Vagina (tissue), 2 donors: ENCODE results near the gene PLEKHA5. TPM values are rescaled to one million over a fixed set of nuclear protein-coding genes. Genes with fewer than 3 reads are reported as not detected.

Source experiments
- DNase-seq, 2 donors: peaks; one replicate each; pipeline ENCODE4 v3.0.0-alpha.2; 2017; ENCODE audit errors: extremely low spot score in 2 of 2
- H3K27ac ChIP-seq: fragments of 200-600 bp; sonication (generic); one replicate; pipeline ENCODE4 v1.5.1; 2019
- H3K27me3 ChIP-seq: fragments of 200-600 bp; sonication (generic); one replicate; pipeline ENCODE4 v1.5.1; 2019
- H3K36me3 ChIP-seq, 2 donors: fragments of 200-600 bp; sonication (generic); one replicate each; pipeline ENCODE4 v1.5.1; 2017 to 2019
- H3K4me1 ChIP-seq: fragments of 200-600 bp; sonication (generic); one replicate; pipeline ENCODE4 v1.5.1; 2019
- H3K4me3 ChIP-seq, 2 donors: fragments of 200-600 bp; sonication (generic); 1 replicate in 1 of 2; 2 replicates in 1 of 2; pipeline ENCODE4 v1.5.1; 2016 to 2019
- H3K9me3 ChIP-seq: fragments of 200-600 bp; sonication (generic); one replicate; pipeline ENCODE4 v1.5.1; 2019
- POLR2A ChIP-seq, 2 donors: fragments of 450-650 bp; IDR thresholded peaks; one replicate each; pipeline ENCODE4 v1.6.1; 2017; ENCODE audit warnings: antibody characterized with exemption in 2 of 2, mild to moderate bottlenecking in 2 of 2, moderate library complexity in 2 of 2
- POLR2AphosphoS5 ChIP-seq, 2 donors: sonication (generic); formaldehyde crosslinking; IDR thresholded peaks; one replicate each; pipeline ENCODE4 v1.9.0; 2017; ENCODE audit warnings: antibody characterized with exemption in 2 of 2, mild to moderate bottlenecking in 2 of 2, low read depth in 1 of 2; ENCODE audit not compliant: insufficient read depth in 1 of 2
- intact Hi-C: fragments of 100-400 bp; cut with DNase I; formaldehyde crosslinking; loops from one replicate; pipeline ENCODE4 v1.15.1; 2023
- total RNA-seq: library from RNA; depleted of rRNA; stranded (reverse); fragments of >200 nt; gene quantifications from one replicate; pipeline ENCODE4 v1.2.3, GENCODE V29; 2016
- TF ChIP-seq, protein P1 (sequence below), 3 experiments: fragments of 450-650 bp in 2 of 3; fragments of 200-600 bp in 1 of 3; sonication (generic) in 1 of 3; IDR thresholded peaks; one replicate each; pipeline ENCODE4 v1.5.1; 2017 to 2019; ENCODE audit warnings: antibody characterized with exemption in 3 of 3, mild to moderate bottlenecking in 2 of 3, moderate library complexity in 2 of 3

PLEKHA5 gene
- total RNA-seq, 1 donor from 2014 or later = 58.4 TPM

DNA sequence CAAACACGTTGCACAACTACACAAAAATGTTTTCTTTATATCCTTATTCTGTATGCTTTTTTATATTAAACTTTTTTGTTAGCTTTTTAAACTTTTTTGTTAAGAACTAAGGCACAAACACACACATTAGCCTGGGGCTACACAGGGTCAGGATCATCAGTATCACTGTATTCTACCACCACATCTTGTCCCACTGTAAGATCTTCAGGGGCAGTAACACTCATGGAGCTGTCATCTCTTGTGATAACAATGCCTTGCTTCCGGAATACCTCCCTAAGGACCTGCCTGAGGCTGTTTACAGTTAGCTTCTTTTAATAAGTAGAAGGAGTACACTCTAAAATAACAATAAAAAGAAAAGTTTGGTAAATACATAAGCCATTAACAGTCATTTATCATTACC, 42.2 kb downstream of the PLEKHA5 start:
- H3K27me3 ChIP-seq = no peaks in the 10 kb centered on the region
- intact Hi-C loops = no loop called here
- TF ChIP-seq POLR2AphosphoS5 (IDR thresholded peaks at IDR 0.05; ENCODE audit: insufficient read depth in 1 of 2, low read depth in 1 of 2) (no peak), POLR2A (IDR thresholded peaks at IDR 0.05) (no peak)
- TF ChIP-seq, protein P1, sequence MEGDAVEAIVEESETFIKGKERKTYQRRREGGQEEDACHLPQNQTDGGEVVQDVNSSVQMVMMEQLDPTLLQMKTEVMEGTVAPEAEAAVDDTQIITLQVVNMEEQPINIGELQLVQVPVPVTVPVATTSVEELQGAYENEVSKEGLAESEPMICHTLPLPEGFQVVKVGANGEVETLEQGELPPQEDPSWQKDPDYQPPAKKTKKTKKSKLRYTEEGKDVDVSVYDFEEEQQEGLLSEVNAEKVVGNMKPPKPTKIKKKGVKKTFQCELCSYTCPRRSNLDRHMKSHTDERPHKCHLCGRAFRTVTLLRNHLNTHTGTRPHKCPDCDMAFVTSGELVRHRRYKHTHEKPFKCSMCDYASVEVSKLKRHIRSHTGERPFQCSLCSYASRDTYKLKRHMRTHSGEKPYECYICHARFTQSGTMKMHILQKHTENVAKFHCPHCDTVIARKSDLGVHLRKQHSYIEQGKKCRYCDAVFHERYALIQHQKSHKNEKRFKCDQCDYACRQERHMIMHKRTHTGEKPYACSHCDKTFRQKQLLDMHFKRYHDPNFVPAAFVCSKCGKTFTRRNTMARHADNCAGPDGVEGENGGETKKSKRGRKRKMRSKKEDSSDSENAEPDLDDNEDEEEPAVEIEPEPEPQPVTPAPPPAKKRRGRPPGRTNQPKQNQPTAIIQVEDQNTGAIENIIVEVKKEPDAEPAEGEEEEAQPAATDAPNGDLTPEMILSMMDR (IDR thresholded peaks at IDR 0.05) = no peak
- no peaks in the 10 kb centered on the region for H3K9me3 ChIP-seq
- H3K4me1 ChIP-seq = peaks cover 19% of the 10 kb centered on the region
- no peak overlapping the region for H3K4me3 ChIP-seq
- H3K36me3 ChIP-seq = no peaks in the 10 kb centered on the region
- H3K27ac ChIP-seq = no peak overlapping the region
- DNase-seq = no peak

DNA sequence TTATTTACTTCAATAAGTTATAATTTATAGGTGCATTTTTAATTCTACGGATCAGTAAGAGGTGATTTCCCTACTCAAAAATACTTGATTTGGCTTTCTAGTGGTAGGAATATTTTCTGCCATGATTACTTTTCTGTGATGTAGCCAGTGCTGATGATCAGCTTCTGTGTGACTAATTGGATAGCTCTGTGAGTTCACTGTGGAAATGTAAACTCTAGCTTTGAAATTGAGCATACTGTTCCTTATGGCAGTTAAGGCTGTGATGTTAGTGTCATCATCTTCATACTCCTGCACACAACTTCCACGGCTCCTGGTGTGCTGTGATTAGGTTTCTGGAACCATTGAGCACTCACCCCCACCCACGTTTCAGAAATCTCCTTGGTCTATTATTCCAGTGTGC, 48.2 kb downstream of the PLEKHA5 start:
- Histone ChIP-seq H3K4me3 (no peak overlapping the region), H3K27me3 (no peaks in the 10 kb centered on the region), H3K9me3 (no peaks in the 10 kb centered on the region), H3K36me3 (no peaks in the 10 kb centered on the region), H3K27ac (no peak overlapping the region), H3K4me1 (peaks cover 7% of the 10 kb centered on the region)
- intact Hi-C loops = no loop called here
- TF ChIP-seq, protein P1 (IDR thresholded peaks at IDR 0.05) = no peak
- no peak for TF ChIP-seq POLR2AphosphoS5 (IDR thresholded peaks at IDR 0.05; ENCODE audit: insufficient read depth in 1 of 2, low read depth in 1 of 2)
- no peak for TF ChIP-seq POLR2A (IDR thresholded peaks at IDR 0.05)
- DNase-seq = no peak

DNA sequence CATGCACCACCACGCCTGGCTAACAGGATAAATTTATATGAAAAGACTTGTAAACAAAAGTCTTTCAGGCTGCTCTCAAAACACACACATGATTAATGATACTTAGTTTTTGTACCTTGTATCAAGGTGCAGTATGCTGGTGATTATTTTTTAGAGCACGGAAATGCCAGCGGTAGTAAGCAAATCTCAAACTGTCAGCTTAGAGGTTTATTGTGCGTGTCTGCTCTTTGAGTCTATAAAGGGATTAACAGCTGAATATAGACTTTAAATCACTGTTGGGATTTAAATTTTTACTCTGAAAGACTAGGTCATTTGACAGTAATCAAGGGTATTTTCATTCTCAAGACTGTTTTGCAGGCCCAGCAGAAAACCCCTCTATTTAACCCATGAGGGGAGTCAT, 50.5 kb downstream of the PLEKHA5 start:
- peaks cover 14% of the 10 kb centered on the region for H3K4me1 ChIP-seq
- no peaks in the 10 kb centered on the region for H3K36me3 ChIP-seq
- intact Hi-C loops = no loop called here
- DNase-seq = no peak
- no peak for TF ChIP-seq POLR2A (IDR thresholded peaks at IDR 0.05)
- H3K27ac ChIP-seq = no peak overlapping the region
- no peaks in the 10 kb centered on the region for H3K9me3 ChIP-seq
- no peak overlapping the region for H3K4me3 ChIP-seq
- no peaks in the 10 kb centered on the region for H3K27me3 ChIP-seq

DNA sequence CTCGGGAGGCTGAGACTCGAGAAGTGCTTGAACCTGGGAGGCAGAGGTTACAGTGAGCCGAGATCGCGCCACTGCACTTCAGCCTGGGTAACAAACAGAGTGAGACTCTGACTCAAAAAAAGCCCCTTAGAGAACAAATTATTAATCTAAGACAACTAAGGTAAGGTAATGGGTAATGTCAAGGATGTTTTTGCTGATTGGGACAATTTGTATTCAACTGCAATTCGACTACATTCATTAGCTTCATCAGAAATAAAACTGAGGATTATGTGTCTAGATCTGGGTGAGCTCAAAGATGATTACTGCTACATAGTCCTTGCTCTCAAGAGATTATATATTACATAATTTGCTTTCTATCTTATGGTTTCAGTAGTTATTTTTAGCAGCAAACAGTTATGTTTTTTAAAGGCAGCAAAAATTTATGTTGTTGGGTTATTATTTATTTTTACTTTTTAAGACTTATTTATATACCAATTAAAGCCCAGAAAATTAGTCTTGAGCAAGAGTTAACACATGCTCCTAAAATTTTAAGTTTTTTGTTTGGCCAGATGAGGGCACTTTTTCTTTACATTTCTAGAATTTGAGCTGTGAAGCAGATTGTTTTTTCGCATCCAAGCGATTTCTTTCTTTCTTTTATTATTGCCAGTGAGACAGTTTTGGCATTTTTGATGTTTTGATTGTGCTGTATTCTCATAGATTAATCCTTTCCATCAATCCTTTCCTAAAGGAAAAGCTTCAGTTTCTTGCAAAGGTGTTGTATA, 52.3 kb downstream of the PLEKHA5 start:
- Histone ChIP-seq H3K4me1 (peaks cover 29% of the 10 kb centered on the region), H3K4me3 (no peak overlapping the region), H3K36me3 (no peaks in the 10 kb centered on the region), H3K27me3 (no peaks in the 10 kb centered on the region), H3K27ac (peak overlapping the region; percentile 13), H3K9me3 (no peaks in the 10 kb centered on the region)
- DNase-seq = no peak
- no peak for TF ChIP-seq POLR2AphosphoS5 (IDR thresholded peaks at IDR 0.05; ENCODE audit: insufficient read depth in 1 of 2, low read depth in 1 of 2)
- TF ChIP-seq, protein P1 (IDR thresholded peaks at IDR 0.05) = no peak
- no peak for TF ChIP-seq POLR2A (IDR thresholded peaks at IDR 0.05)
- intact Hi-C loops = no loop called here

DNA sequence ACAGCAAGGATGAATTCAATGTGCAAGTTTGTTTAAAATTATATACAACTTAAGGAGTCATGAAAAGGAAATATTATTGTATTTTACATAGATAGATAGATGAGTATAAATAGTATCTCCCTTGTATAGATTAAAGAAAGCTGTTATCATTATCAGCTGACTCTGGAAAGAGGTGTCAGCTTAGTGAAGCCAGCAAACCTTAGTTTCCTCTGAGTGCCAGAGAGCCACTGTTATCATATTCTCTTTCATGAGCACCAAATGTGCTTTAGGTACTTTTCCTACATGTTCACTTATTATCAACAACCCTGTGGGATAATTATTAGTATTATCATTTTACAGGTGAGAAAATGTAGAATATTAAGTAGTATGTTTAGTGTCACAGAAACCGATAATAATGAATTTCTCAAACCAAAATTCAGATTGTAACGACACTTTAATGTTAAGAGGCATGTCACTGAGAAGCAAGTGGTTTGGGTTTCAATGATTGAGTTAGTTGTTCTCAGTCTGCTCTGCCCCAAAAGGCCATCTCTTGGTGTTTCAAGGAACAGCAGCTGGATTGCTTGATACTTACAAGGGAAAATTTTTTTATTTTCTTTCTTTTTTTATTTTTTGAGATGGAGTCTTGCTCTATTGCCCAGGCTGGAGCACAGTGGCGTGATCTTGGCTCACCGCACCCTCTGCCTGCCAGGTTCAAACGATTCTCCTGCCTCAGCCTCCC, 53.7 kb downstream of the PLEKHA5 start:
- Histone ChIP-seq H3K4me1 (peaks cover 32% of the 10 kb centered on the region), H3K36me3 (no peaks in the 10 kb centered on the region), H3K27me3 (no peaks in the 10 kb centered on the region), H3K9me3 (no peaks in the 10 kb centered on the region), H3K4me3 (no peak overlapping the region), H3K27ac (no peak overlapping the region)
- DNase-seq = no peak
- intact Hi-C loops = no loop called here
- TF ChIP-seq, protein P1 (IDR thresholded peaks at IDR 0.05) = no peak
- TF ChIP-seq POLR2A (IDR thresholded peaks at IDR 0.05) (no peak), POLR2AphosphoS5 (IDR thresholded peaks at IDR 0.05; ENCODE audit: insufficient read depth in 1 of 2, low read depth in 1 of 2) (no peak)
